Fibroblast of the conjunctiva (primary cell): Measurements from ENCODE around the gene SSBP3.

Experiments
- DNase-seq: peaks from one replicate; pipeline ENCODE4 v3.0.0-alpha.2; 2010; ENCODE audit warnings: low read depth

The SSBP3 gene

GRCh38 chr1:54409156-54410142 is 3.3 kb upstream of the SSBP3 start:
- no peak for DNase-seq

GRCh38 chr1:54408147-54409066 is 2.2 kb upstream of the SSBP3 start:
- peak; percentile 59 for DNase-seq

GRCh38 chr1:54407404-54408146 is 1.4 kb upstream of the SSBP3 start:
- DNase-seq: peak; percentile 90

- no peak for DNase-seq
These were observed 885 bp upstream of the SSBP3 start for GRCh38 chr1:54407154-54407403.

- DNase-seq: no peak
These were observed 298 bp downstream of the SSBP3 start for GRCh38 chr1:54405898-54406293.

- no peak for DNase-seq
These were observed 976 bp downstream of the SSBP3 start for GRCh38 chr1:54404939-54405897.

GRCh38 chr1:54404263-54404662 is 1.9 kb downstream of the SSBP3 start:
- no peak for DNase-seq

- no peak for DNase-seq
These were observed 2.4 kb downstream of the SSBP3 start for GRCh38 chr1:54403808-54404261.

GRCh38 chr1:54403405-54403804 is 2.8 kb downstream of the SSBP3 start:
- no peak for DNase-seq

- no peak for DNase-seq
These were observed 3.3 kb downstream of the SSBP3 start for GRCh38 chr1:54402896-54403295.

- no peak for DNase-seq
These were observed 4.4 kb downstream of the SSBP3 start for GRCh38 chr1:54401799-54402198.

- no peak for DNase-seq
These were observed 5.9 kb downstream of the SSBP3 start for GRCh38 chr1:54400329-54400728.

- DNase-seq: no peak
These were observed 6.4 kb downstream of the SSBP3 start for GRCh38 chr1:54399765-54400164.

- DNase-seq: no peak
These were observed 7.1 kb downstream of the SSBP3 start for GRCh38 chr1:54398963-54399528.

GRCh38 chr1:54397980-54398379 is 8.2 kb downstream of the SSBP3 start:
- DNase-seq: no peak

GRCh38 chr1:54397090-54397591 is 9.1 kb downstream of the SSBP3 start:
- no peak for DNase-seq

- no peak for DNase-seq
These were observed 9.8 kb downstream of the SSBP3 start for GRCh38 chr1:54396261-54396933.

- DNase-seq: no peak
These were observed 10.8 kb downstream of the SSBP3 start for GRCh38 chr1:54395281-54395934.

GRCh38 chr1:54394104-54394503 is 12.1 kb downstream of the SSBP3 start:
- DNase-seq: no peak
